K562 (cell line): ENCODE data around the gene METTL25B.

Experiments used
- ATF1 ChIP-seq, 2 experiments: fragments of 450-650 bp in 1 of 2; IDR thresholded peaks; 2 replicates each; pipeline ENCODE4 v1.6.1; 2016; ENCODE audit warnings: missing compliant biosample characterization in 1 of 2, missing genetic modification characterization in 1 of 2
- COPS2 ChIP-seq: fragments of 450-650 bp; conservative IDR thresholded peaks from 2 replicates; pipeline ENCODE4 v1.6.1; 2016; ENCODE audit warnings: mild to moderate bottlenecking, moderate library complexity
- FOSL1 ChIP-seq: fragments of 200-800 bp; sonication (Bioruptor generic); conservative IDR thresholded peaks from 2 replicates; pipeline ENCODE4 v1.6.1; 2016; ENCODE audit warnings: missing genetic modification characterization, missing compliant biosample characterization
- FOXJ2 ChIP-seq: fragments of 200-800 bp; sonication (Bioruptor generic); IDR thresholded peaks from 2 replicates; pipeline ENCODE4 v1.6.1; 2016; ENCODE audit warnings: missing genetic modification characterization, missing compliant biosample characterization
- JUN ChIP-seq, 2 experiments: sonication (generic) in 1 of 2; formaldehyde crosslinking in 1 of 2; IDR thresholded peaks; 2 replicates each; pipeline versions ENCODE4 v1.6.1 to v1.8.0; 2012 to 2022; ENCODE audit warnings: borderline replicate concordance in 2 of 2, mild to moderate bottlenecking in 2 of 2, improper control_type of control experiment in 1 of 2, low read depth in 1 of 2, low read length in 1 of 2, missing genetic modification reagents in 1 of 2
- POLR2A ChIP-seq: fragments of 450-650 bp; conservative IDR thresholded peaks from 2 replicates; pipeline ENCODE4 v1.6.1; 2016
- POLR2AphosphoS5 ChIP-seq: IDR thresholded peaks from 2 replicates; pipeline ENCODE4 v1.6.1; 2011; ENCODE audit warnings: mild to moderate bottlenecking, low read depth, low read length, moderate library complexity; ENCODE audit not compliant: control insufficient read depth, insufficient read depth
- SP1 ChIP-seq: sonication (generic); formaldehyde crosslinking; IDR thresholded peaks from 2 replicates; pipeline ENCODE4 v1.8.1; 2022; ENCODE audit warnings: mild to moderate bottlenecking, missing genetic modification reagents
- TEAD4 ChIP-seq, 2 experiments: sonication (generic) in 1 of 2; formaldehyde crosslinking in 1 of 2; IDR thresholded peaks; 2 replicates each; pipeline versions ENCODE4 v1.6.1 to v1.8.0; 2012 to 2022; ENCODE audit warnings: borderline replicate concordance in 1 of 2, inconsistent platforms in 1 of 2, low read length in 1 of 2, mild to moderate bottlenecking in 1 of 2, missing genetic modification reagents in 1 of 2
- ZNF12 ChIP-seq: sonication (generic); formaldehyde crosslinking; IDR thresholded peaks from 2 replicates; pipeline ENCODE4 v1.4.0; 2020; ENCODE audit warnings: mild to moderate bottlenecking, missing genetic modification reagents
- ZNF780A ChIP-seq: fragments of 250-450 bp; sonication (Bioruptor Pico); IDR thresholded peaks from 2 replicates; pipeline ENCODE4 v1.5.0; 2021; ENCODE audit warnings: mild to moderate bottlenecking
- TF ChIP-seq, protein P1 (sequence below): sonication (generic); formaldehyde crosslinking; IDR thresholded peaks from 2 replicates; pipeline ENCODE4 v1.9.0; 2022; ENCODE audit warnings: mild to moderate bottlenecking, missing genetic modification reagents
- TF ChIP-seq, protein P2 (sequence below), 2 experiments: fragments of 450-650 bp; formaldehyde crosslinking in 1 of 2; IDR thresholded peaks; 2 replicates each; pipeline versions ENCODE4 v1.4.0 to v1.6.1; 2014 to 2020; ENCODE audit warnings: mild to moderate bottlenecking in 2 of 2, borderline replicate concordance in 1 of 2, low read depth in 1 of 2

DNA sequence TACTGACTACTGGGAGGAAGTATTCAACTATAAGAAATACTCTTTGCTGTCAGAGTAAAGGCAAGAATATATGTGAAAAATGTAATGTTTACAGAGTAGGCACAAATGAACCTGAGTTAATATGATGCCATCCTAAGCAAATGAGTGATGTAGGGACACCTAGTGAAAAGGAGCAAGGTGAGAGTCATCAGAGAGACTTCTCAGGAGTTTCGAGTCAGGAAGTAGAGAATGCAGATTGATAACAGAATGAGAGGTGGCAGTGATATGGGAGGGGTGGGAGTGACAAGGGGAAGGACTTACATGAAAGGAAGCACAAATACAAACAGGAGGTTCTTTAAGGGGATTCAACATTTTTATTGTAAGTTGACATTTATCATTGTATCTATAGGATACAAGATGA, 49.3 kb downstream of the METTL25B start:
- no peak for TF ChIP-seq FOXJ2 (tag)
- TF ChIP-seq, protein P1, sequence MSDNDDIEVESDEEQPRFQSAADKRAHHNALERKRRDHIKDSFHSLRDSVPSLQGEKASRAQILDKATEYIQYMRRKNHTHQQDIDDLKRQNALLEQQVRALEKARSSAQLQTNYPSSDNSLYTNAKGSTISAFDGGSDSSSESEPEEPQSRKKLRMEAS (CRISPR knock-in tag) = no peak
- TF ChIP-seq COPS2 = no peak
- no peak for TF ChIP-seq ATF1 (CRISPR knock-in tag; IDR thresholded peaks at IDR 0.05)
- no peak for TF ChIP-seq ATF1 (tag; IDR thresholded peaks at IDR 0.05)
- no peak for TF ChIP-seq FOSL1 (tag)
- no peak for TF ChIP-seq ZNF780A (CRISPR knock-in tag)
- TF ChIP-seq ZNF12 (CRISPR knock-in tag) = no peak
- TF ChIP-seq, protein P2, sequence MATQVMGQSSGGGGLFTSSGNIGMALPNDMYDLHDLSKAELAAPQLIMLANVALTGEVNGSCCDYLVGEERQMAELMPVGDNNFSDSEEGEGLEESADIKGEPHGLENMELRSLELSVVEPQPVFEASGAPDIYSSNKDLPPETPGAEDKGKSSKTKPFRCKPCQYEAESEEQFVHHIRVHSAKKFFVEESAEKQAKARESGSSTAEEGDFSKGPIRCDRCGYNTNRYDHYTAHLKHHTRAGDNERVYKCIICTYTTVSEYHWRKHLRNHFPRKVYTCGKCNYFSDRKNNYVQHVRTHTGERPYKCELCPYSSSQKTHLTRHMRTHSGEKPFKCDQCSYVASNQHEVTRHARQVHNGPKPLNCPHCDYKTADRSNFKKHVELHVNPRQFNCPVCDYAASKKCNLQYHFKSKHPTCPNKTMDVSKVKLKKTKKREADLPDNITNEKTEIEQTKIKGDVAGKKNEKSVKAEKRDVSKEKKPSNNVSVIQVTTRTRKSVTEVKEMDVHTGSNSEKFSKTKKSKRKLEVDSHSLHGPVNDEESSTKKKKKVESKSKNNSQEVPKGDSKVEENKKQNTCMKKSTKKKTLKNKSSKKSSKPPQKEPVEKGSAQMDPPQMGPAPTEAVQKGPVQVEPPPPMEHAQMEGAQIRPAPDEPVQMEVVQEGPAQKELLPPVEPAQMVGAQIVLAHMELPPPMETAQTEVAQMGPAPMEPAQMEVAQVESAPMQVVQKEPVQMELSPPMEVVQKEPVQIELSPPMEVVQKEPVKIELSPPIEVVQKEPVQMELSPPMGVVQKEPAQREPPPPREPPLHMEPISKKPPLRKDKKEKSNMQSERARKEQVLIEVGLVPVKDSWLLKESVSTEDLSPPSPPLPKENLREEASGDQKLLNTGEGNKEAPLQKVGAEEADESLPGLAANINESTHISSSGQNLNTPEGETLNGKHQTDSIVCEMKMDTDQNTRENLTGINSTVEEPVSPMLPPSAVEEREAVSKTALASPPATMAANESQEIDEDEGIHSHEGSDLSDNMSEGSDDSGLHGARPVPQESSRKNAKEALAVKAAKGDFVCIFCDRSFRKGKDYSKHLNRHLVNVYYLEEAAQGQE (IDR thresholded peaks at IDR 0.05; ENCODE audit: borderline replicate concordance) = no peak
- TF ChIP-seq, protein P2 (CRISPR knock-in tag; IDR thresholded peaks at IDR 0.05; ENCODE audit: low read depth) = no peak
- no peak for TF ChIP-seq TEAD4 (IDR thresholded peaks at IDR 0.05; ENCODE audit: low read length)
- no peak for TF ChIP-seq TEAD4 (CRISPR knock-in tag; IDR thresholded peaks at IDR 0.05; ENCODE audit: borderline replicate concordance)
- no peak for TF ChIP-seq POLR2A
- no peak for TF ChIP-seq JUN (IDR thresholded peaks at IDR 0.05; ENCODE audit: borderline replicate concordance, low read depth, low read length)
- no peak for TF ChIP-seq JUN (CRISPR knock-in tag; IDR thresholded peaks at IDR 0.05; ENCODE audit: borderline replicate concordance)
- no peak for TF ChIP-seq POLR2AphosphoS5
- no peak for TF ChIP-seq SP1 (CRISPR knock-in tag)
